ENCODE measurements around the gene ESD.
"Not testable (repeated sequence)": the region's sequence is repeated elsewhere in the genome, so short reads cannot be mapped to it uniquely, and the experiment has no call there.

ESD gene

DNA sequence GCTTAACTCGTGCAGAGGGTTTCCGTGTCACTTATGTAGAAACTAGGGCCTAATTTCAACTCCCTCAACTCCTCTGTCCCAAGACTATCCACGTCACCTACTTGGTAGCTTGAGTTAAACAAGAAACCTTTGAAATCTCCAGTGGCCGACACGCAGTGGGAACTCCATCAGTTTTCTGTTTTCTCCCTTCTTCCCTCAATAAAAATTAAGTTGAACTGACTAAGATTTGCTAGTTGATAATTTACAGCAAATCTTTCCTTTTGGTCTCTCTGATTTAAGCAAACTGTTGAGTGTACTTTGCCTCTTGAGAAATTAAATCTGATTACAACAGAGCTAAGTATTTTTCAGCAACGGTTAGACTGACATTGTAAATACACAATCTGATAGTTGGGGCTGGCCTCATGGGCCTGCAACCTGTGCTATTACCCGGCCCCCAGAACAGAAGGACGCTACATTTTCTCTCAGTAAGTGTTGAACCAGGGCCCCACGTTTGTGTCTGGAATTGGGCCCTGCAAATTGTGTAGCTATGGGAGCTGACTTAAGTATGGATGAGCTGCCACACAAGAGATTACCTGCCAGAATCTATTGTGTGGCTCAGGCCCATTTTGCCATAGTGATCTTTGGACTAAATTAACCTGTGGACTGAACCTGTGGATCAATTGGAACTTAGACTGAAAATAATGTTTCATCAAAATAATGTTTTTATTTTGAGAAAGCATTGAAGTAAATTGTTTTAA, 708 bp upstream of the ESD start:
- DNase-seq, result no peak

DNA sequence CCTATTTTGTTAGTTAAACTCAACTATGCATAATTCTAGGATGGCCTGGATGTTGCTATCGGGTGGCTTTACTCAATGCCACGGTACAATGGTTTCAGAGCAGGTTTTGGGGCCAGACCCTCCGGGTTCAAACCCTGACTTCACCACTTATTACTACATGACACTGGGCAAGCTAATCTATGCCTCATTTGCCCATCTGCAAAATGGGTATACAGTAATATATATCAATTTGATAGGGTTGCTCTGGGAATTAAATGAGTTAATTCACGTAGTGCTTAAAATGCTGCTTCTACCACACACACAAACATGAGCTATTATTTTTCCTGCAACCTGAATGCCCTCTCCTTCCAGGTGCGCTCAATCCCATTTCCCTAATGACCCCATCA, 839 bp downstream of the ESD start:
- DNase-seq, result no peak

DNA sequence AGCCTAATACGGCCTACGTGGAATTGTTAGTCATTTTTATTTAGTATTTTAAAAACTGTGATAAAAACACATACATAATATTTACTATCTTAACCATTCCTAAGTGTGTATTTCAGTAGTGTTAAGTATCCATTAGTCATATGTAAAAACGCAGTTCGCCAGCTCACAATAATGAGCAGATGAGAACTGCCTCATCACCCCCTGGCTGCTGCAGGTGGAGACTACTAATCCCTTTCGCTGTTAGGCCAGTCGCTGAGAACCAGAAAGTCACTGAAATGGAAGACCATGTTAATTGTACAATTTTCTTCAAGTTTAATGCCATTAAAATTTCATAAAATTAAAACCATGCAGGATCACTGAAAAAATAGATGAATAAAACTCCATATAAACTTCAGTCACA, 1.6 kb downstream of the ESD start:
- no peak for DNase-seq

DNA sequence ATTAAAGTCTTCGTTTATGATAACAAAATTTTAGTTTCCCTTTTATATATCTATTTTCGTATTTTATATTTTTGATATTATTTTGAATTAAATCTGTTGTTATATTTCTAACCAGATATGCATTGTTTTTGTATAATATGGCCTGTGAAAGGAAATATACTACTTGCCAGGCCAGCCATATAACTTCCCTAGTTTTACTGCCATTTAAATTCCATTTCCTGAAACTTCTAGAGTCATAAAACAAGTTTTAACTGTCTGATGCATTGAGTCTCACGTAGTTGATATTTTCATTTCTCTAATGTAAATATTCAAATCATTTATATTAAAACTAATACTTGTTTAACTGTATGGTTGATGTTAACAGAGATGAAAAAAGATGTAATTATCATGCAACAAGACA, 13.5 kb downstream of the ESD start:
- no peak for DNase-seq

DNA sequence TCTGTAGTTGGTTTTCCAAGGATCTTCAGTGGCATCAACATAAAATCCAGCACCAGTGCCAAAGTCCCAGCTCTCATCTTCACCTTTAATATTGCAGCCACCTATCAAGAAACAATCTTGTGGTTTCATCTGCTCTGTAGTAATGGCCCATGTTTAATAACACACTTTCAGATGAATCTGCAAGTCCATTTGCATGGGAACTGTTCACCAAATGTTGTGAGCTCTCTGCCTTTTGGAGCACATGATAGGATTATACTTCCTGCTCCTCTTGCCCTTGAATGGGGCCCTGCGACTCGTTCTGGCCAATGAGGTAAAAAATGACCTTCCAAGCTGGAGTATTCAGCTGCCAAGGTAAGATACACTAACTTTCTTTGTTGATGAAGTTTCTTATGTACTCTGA, 14.3 kb downstream of the ESD start:
- no peak for DNase-seq

DNA sequence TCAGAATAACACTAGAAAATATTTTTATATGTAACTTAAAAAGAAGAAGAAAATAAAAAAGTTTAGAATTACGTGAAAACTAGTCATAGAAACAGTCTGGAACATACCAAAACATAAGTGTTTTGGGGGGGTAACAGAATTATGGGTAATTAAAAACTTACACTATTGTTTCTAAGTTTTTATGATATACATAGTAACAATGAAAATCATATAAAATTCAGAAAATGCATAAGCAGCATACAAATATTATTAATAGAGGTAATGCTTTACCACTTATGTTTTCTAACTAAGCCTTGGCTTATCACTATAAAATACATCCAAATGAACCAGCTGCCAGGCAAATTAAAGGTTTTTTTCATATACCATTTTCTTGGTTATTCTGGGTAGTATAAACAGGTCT, 14.9 kb downstream of the ESD start:
- no peak for DNase-seq

DNA sequence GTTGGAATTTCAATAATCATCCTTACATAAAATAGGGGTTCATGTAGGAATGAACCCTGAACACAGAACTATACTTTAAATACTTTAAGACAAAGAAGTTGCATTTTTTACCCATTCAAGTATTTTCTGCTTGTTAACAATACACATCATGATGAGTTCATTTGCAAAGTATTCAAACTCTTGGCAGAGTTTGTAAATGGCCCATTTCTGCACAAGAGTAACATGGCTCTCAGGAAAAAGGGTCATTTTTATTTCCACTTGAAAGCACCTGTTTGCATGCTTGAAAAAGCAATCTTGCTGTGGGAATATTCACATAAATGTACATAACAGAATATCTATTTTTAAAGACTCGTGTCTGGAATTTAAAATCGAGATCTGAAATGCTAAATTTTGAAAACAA, 18.1 kb downstream of the ESD start:
- no peak for DNase-seq

DNA sequence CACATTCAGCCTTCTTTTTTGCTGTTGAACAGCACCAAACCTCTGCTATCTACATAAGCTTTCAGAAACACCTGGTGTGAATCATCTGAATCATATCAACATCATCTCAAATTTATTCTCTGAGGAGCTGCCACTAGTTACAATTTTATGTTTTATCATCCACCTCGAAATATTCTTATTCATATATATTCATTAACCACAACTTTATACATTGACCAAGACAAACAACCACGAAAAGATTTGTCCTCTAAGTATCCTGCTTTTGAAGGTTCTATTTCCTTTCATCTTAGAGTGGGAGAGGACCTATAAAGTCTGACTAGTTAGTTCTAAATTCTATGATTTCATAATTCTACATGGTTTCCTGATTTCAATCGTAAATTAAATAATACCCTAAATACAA, 18.9 kb downstream of the ESD start:
- DNase-seq, result no peak

DNA sequence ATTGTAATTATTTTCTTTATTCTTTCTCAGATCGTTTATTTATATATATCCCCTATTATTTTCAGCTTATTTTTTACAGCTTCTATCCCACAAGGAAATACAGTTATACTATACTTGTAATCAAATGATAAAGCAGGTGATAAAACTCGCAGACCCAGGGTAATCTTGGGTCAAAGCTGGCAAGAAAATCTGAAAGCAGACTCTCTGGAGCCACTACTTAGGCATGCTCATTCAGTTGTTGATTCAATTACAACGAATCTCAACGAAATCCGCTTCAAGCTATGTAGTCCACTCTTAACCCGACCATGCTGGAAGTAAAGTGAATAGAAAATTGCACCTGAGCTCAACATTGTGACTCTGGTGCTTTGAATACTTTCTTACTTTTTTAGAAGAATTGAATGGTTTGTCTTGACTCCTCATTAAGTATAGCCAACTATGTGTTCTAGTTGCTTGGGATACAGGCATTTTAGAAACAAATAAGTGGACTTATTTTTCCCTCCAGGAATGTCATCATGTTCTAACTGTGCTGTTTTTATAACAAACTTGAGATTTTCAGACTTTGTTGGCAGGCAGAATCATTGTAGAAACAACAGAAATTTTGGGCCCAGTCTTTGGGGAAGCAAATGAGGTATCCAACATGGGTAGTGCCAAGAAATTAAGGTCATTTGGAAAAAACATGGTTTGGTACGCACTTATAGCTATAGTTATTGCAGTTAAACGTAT, 21.4 kb downstream of the ESD start:
- no peak for DNase-seq

DNA sequence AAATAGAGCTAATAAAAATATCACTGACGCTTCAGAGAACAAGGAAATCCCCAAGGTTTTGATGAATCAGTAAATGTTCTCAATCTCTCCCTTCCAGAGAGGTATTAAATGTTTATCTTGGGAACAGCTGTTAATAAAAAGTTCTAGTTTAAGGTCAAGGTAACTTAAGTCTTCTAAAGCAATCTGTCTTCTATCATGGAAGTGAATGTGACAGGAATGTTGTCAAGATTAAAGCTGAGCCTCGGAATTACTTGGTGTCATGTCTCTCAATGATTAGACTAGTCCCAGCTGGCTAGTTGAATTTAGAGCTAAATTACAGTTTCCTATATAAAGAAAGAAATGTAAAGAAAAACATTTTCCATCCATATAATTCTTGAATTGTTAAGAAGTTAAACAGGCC, 23.4 kb downstream of the ESD start:
- no peak for DNase-seq

DNA sequence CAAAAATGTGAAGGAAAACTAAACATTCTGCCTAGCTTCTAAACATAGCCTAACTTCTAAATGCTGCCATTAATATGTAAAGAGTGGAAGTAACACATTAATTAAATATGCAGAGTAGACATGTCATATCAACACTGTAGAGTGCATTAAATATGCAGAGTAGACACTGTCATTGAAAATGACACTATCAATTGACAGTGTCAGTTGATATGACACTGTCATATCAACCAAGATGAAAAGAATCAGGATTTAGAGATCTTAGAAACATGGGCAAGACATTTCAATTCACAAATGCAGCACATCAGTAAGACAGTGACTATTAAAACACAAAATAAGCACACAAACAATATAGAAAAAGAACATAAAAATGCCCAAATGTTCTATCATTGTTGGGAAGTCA, 25.3 kb downstream of the ESD start:
- DNase-seq, result no peak

DNA sequence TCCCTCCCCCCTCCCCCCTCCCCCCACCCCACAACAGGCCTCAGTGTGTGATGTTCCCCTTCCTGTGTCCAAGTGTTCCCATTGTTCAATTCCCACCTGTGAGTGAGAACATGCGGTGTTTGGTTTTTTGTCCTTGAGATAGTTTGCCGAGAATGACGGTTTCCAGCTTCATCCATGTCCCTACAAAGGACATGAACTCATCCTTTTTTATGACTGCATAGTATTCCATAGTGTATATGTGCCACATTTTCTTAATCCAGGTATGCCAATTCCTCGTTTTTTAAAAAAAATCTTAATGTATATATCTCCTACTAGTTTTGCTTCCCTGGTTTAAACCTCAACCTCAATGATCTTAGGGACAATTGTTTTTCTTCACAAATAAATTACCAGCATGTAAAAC, 27.0 kb downstream of the ESD start:
- DNase-seq, result not testable (repeated sequence)

DNA sequence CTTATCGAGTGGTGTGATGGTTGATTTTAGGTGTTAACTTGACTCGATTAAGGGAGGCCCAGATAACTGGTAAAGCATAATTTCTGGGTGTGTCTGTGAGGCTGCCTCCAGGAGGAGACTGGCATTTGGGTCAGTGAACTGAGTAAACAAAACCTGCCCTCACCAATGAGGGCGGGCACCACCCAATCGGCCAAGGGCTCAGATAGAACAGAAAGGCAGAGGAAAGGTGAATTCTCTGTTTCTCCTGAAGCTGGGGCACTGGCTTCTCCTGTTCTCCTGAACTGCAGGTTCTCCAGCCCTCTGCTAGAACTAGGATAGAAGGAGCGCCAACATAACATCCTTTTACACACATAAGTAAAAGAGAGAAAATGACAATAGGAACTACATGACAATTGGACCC, 35.1 kb downstream of the ESD start:
- no peak for DNase-seq

DNA sequence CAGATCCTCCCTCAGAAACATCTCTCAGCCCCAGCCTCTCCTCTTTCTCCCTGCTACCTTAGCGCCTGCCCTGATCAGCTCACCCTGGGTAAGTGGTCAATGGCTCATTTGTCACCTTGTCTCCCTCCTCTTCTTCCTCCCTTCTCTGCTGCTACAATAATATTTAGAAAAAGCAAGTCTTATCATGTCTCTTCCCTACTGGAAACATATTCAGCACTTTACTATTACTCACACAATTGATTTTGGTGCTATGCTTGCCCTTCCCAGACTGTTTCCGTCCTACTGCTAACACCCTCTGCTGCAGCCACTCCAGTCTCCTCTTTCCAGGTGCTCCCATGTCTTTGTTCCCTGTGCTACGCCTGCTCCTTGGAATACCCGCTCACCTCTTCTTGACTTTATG, 35.8 kb downstream of the ESD start:
- no peak for DNase-seq

DNA sequence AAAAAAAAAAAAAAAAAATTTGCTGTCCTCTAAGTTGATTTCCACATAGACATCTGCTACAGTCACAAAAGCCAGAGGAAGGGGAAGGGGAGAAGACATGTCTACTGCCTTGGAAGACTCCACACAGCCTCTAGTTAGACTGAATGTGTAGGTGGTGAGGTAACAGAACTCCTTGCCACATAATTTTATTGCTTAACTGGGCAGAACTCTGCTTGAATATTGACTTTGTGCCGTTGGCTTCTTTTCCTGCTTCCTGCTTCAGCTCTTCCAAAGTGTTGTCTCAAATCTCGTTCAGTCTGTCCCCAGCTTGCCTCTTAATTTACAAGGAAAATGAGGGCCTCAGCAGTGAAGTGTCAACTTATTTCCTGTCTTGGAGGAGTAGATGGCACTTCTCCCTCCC, 37.1 kb downstream of the ESD start:
- no peak for DNase-seq

DNA sequence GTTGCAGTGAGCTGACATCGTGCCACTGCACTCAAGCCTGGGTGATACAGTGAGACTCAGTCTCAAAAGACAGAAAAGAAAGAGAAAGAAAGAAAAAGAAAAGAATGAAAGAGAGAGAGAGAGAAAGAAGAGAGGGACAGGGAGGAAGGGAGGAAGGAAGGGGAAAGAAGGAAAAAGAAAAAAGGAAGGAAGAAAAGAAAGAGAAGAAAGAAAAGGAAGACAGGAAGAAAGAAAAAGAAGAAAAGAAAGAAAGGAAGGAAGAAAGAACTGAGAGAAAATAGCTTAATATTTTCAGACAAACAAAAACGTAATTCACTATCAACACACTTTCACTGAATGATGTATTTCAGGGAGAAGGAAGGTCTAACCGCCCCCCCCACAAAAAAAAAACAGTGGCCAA, 39.3 kb downstream of the ESD start:
- DNase-seq, result no peak

DNA sequence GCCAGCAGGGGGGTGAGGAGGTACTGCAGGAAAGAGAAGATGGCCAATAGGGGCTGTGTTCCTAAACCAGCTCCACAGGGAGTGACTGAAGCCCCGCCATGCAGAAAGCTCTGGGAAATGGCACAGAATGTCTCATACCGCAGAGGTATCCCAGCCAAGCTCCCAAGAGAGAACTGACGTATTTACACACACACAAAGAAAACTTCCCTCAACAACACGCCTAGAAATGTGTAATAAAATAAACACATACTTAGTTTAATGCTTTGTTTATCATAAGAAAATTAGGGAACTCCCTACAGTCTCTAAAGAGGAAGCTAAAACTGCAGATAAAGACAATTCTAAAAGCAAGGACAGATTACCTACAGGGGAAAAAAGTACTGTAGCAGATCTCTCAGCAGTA, 40.0 kb downstream of the ESD start:
- DNase-seq, result no peak

DNA sequence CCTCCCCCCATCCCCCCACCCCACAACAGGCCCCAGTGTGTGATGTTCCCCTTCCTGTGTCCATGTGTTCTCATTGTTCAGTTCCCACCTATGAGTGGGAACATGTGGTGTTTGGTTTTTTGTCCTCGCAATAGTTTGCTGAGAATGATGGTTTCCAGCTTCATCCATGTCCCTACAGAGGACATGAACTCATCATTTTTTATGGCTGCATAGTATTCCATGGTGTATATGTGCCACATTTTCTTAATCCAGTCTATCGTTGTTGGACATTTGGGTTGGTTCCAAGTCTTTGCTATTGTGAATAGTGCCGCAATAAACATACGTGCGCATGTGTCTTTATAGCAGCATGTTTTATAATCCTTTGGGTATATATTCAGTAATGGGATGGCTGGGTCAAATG, 41.5 kb downstream of the ESD start:
- not testable (repeated sequence) for DNase-seq

DNA sequence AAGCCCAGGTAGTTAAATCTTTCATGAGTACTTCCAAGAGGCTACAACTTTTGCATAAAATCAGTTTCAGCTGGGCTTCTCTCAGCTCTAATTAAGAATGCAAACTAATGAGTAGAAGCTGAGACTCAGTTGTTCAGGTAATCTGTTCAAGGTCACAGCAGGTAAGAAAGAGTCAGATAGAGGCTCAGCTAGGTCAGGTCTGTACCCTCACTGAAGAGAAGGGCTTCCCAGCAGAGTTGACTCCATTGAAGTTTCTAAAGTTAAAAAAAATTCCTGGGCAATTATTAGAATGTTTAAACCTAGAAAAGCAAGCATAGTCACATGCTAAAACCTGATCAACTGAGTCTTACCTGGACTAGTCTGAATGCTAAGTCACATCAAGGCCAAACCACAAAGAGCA, 42.1 kb downstream of the ESD start:
- no peak for DNase-seq

DNA sequence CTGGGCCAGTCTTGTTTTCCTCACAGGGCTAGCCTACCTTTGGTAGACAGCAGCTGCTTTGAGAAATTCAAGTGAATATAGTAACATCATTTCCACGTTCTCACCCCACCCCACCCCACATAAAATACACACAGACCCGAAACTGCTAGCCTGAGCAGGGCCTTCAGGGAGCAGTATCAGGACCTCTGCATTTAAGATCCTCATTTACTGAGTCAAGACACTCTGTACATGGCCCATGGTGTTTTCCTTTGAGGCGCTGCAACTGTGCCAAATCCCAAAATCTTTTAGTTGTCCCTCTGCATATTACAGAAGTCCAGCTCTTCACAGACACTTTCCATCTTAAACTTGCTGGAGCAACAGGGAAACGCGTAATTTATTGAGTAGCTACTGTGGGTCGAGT, 43.0 kb downstream of the ESD start:
- DNase-seq, result no peak

DNA sequence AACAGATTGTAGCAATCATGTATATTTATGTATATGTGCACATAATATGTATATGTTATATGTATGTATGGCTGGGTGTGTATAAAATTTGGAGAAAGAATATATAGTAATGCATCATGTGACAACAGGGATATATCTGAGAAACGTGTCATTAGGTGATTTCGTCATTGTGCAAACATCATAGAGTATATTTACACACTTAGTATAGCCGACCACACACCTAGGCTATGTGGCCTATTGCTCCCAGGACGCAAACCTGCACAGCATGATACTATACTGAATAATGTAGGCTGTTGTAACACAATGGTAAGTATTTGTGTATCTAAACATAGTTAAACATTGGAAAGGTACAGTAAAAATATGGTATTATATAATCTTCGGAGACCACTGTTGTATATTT, 43.8 kb downstream of the ESD start:
- DNase-seq, result no peak

DNA sequence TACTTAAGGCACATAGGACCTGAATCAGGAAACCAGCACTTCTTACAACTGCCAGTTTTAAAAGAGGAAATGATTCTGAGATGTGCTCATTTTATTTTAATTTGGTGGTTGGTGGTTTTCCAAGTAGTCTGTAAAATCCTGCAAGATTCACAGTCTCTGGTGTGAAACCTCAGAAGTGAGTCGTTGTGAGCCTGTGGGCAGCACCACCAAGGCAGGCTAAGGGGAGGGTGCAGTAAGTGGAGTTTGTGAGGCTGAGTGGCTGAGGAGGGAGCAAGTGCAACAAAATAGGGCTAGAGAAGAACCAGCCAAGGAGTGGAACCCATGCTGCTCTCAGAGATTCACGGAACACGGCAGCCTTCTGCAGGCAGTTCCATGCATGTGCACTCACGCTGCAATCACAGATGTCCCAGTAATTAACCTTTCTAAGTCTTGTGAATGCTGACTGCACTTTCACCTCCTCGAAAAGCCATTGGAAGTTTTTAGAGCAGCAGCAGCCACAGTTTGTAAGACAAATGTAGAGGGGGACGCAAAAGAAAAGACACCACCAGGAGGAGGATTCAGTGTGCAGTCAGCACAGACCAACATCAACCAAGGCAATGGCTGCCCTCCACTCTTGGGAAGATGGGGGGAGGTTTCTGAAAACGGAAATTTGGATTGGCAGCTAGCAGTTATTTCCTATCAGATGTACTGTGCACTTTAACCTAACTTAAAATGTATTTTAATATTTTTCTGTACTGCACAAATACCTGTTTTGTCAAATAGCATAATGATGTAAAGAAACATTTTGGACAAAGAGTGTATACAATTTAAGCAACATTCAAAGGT, 44.9 kb downstream of the ESD start:
- no peak for DNase-seq

DNA sequence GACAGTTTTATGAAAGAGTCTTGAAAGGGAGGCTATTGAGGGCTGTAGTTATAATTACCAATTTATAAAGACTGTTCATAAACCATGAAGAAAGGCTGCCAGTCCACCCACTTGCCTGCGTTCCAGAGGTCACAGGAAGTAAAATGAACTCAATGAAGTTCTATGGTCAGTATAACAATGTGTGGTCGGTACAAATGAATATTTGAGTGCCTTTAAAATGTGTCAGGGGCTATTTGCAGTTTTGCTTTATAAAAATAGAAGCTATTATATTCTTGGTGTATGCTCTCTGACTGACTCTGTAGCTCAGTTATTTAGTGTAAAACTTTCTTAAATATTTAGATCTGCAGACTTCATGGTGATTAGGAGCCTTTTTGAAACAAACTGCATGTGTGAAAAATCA, 47.0 kb downstream of the ESD start:
- no peak for DNase-seq

DNA sequence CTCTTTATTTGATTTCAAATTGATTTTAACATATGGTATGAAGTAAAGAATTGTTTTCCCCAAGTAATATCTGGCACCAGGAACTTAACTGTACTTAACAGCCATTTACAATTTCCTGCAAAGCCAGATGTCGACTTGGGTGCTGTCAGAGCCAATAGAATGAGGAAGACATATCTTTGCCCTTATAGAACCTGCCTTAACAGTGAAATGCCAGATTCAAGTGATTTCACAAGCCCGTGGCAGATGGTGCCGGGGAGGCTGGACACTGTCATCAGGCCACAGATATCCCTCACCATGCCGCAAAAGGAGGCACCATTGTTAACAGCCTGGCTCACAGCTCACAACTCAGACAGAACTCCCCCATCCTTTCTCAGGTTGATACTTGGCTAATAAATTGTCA, 48.7 kb downstream of the ESD start:
- DNase-seq, result no peak
